Activated CD8-positive, alpha-beta memory T cell treated with anti-CD3 and anti-CD28 coated beads, Interleukin-2, amount 50 U/mL, for 48 hours (primary cell): Measurements from ENCODE around the gene OR52L1.
"Not testable (repeated sequence)": the region's sequence is repeated elsewhere in the genome, so short reads cannot be mapped to it uniquely, and the experiment has no call there.

ENCODE experiments used
- DNase-seq: peaks from one replicate; pipeline ENCODE4 v3.0.0-alpha.2; 2020

Gene OR52L1

GRCh38 chr11:5986885-5987284 lies at the start of gene OR52L1:
Gene OR52L1 (minus strand): TSS chr11:5986985. CDS start chr11:5986930, 55 bp downstream.
- DNase-seq, result no peak

- DNase-seq, result no peak
These were observed 44.1 kb upstream of the OR52L1 start, which contains the start of gene OR56A1 for GRCh38 chr11:6030708-6031405. Gene OR56A1 (minus strand): TSS chr11:6030758. CDS start chr11:6027692, 3,066 bp downstream.

DNA sequence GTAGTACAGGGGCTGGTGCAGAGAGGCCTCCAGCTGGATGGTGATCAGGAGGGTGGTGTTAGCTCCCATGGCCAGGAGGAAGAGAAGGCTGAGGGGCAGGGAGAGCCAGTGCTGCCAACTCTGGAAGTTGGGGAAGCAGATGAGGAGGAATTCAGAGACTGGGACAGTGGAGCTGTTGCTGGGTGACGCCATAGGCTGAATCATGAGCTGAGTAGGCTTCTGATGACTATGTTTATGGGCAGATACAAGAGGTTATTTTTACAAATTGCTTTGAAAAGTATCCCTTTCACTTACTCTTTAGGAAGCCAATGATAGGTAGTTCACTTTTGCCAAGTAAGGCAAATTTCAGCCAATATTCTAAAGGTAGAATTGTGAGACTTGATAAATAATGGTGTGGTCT lies 40.7 kb upstream of the OR52L1 start:
- DNase-seq, result no peak

DNA sequence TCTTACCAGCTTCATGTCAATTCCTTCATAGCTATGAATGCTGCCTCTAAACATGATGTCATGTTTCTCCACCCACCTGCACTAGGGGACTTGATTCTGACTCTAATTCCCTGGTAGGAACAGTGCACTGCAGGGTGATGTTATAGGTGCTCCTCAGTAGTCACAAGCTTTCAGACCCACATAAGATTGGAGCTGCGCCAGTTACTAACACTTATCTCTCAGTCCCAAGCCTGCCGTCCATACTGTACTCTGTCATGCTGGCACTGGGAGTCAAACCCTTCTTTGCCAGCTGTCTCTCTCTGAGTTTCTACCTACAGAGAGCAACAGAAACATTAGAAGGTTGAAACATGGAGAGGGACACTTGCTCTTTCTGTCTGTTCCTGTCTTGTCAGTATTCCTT lies 38.3 kb upstream of the OR52L1 start:
- DNase-seq, result no peak

DNA sequence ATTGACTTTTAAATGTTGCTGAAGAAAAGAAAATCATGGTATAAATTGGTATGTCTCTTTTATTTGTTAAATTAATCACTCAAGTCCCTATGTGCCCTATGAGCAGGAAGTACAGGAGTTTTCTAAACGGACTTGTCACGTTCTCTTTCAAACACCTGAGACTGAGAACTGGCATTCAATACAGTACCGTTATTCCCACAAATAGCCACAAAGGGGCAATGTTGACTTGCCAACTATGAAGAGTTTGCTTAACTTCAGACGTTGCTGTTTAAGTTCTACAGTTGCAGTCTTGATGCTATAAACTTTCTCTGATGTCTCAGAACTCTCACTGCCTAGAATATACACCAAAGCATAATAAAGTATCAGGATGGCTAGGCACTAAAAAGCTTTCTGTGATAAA lies 36.2 kb upstream of the OR52L1 start:
- no peak for DNase-seq

DNA sequence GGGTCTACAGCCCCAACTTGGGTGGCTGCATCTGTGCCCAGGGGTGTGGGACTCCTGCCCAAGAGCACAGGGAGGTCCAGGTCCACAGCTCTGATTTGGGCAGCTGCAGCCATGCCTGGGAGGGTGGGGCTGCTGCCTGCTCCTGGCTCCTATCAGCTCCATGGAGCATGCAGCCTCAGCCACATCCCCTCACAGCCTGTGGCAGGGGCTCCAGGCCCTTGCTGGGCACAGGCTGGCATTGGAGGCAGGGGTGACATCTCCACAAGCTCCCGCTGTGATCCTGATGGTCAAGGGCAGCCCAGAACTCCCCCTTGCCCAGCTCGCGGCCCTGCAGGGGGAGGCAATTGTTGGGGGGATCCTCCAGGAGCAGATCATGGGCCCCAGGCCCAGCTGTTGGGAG lies 26.3 kb upstream of the OR52L1 start:
- no peak for DNase-seq

DNA sequence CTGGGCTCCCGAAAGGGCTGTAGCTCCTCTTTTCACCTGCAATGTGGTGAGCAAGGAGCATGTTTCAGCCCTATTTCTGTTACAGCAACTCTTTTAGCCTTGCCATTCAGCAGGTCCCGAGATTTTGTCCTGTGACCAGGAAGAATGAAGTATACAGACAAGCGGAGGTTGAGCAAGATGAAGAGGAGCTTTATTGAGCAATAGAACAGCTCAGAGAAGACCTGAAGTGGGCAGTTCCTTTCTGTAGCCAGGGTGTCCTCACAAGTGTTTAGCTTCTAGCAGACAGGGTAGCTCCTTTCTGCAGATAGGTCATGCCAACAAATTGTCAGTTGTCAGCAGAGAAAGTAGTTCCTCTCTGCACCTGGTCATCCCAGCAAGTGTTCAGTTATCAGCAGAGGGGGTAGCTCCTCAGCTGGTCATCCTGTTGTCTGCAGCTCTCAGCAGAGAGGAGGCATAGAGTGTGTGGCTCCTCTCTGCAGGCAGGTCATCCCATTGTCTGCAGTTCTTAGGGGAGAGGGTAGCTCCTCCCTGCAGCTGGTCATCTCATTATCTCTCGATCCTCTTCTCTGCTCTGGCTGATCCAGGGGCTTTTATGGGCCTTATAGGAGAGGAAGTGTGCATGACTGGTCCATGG lies 25.4 kb upstream of the OR52L1 start:
- no peak for DNase-seq

- DNase-seq, result no peak
These were observed 20.1 kb upstream of the OR52L1 start, which contains the start of gene OR56A4 for GRCh38 chr11:6006846-6007245. Gene OR56A4 (minus strand): TSS chr11:6006946. CDS start chr11:6002992, 3,954 bp downstream.

DNA sequence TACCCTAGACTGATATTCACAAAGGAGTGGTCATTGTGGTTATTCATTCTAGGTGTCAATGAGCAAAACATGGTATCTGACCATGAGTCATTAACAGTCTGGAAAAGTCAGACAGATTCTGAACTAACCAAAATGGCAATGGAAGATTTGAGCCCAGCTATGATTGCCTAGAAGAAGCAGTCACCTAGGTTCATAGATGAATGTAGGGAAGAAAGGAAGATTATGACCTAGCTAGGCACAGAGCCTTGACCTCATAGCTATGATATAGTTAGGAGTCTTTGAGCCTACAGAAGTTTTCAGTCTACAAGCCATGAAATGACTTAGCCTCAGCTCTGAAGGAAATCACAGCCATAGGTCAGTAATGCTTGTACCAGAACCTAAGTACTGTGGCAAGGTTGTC lies 19.6 kb upstream of the OR52L1 start:
- no peak for DNase-seq

GRCh38 chr11:6002202-6002699 lies 15.5 kb upstream of the OR52L1 start:
- no peak for DNase-seq

- DNase-seq, result no peak
These were observed 8.0 kb upstream of the OR52L1 start for GRCh38 chr11:5994791-5995190.

DNA sequence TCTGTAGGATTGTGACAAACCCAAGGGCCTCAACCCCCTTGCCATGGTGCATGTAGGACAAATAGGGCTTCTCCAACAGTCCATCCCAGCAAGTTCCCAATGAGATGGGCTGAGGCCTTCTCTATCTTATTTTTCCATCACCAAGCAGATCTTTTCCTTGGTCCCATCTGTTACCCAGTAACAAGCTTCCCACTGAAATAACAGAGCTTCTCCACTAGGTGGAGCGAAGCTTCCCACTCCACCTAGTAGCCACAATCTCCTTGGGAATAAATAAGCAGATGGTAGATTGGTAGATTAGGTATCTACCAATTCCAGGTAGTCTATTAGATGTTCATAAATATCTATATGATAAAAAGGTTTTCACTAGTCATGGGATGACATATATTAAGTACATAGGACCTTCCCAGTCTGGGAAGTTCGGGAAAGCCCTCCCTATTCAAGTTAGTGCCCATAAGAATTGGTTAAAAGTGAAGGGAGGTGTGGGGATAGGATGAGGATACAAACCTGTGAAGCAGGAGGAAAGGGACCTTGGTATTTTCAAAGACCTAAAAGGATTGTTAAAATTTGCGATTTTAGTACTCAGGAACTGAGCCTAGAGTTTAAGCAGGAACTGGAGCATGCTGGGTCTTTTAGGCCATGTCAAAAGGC lies 5.9 kb upstream of the OR52L1 start:
- no peak for DNase-seq

- DNase-seq, result no peak
These were observed 5.4 kb upstream of the OR52L1 start for GRCh38 chr11:5992150-5992549.

GRCh38 chr11:5989203-5989602 lies 2.4 kb upstream of the OR52L1 start:
- no peak for DNase-seq

GRCh38 chr11:5983443-5983842 lies 3.3 kb downstream of the OR52L1 start:
- no peak for DNase-seq

DNA sequence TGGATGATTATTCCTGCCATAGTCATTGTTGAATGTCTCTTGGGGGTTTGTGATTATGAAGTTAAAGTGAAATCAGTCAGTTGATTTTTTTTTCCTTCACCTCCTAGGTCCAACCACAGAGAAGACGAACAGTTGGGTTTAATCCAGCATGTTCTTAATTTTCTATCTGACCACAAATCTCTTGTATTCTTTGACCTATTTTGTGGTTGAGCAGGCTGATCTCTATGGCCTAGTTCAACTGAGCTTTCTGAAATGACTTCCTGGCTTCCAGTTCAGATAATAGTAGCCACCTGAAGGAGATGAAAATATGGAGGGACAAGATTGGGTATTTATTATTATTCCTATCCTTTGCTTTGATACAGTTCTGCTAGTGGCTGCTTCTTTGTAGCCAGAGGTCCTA lies 13.3 kb downstream of the OR52L1 start:
- no peak for DNase-seq

DNA sequence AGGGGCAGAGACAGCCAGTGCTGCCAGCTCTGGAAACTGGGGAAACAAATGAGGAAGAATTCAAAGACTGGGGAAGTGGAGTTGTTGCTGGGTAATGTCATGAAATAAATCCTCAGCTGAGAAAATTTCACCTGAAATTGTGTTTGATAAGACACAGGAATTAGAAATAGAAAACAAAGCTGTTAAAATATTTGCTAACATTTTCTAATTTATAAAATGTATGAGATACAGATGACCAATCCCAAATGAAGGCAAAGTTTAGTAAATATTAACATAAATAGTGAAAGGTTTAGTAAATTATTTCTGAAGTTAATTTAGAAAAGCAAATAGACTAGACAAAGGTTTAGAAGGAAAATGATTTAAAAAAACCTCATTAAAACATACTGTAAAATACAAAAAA lies 18.4 kb downstream of the OR52L1 start, which contains the start of gene OR56A5:
Gene OR56A5, minus strand, starts transcription at position 101 of the 400 bp plus-strand sequence. Its CDS starts 0 bp downstream, at position 101.
- DNase-seq, result no peak

DNA sequence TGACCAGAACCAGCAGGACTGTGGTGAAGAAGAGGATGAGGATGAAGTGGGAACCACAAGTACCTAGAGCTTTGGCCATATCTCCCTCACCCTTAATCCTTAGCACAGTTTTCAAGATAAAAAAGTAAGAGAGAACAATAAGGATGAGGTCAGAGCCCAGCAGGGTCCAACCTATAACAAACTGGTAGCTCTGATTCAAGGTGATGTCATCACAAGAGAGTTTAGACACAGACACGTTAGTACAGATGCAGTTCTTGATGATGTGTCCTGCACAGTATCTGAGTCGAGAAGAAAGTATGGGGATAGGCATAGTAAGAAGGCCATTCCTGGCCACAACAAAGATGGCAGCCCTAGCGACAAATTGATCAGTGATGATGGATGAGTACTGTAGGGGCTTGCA lies 19.1 kb downstream of the OR52L1 start:
- no peak for DNase-seq

DNA sequence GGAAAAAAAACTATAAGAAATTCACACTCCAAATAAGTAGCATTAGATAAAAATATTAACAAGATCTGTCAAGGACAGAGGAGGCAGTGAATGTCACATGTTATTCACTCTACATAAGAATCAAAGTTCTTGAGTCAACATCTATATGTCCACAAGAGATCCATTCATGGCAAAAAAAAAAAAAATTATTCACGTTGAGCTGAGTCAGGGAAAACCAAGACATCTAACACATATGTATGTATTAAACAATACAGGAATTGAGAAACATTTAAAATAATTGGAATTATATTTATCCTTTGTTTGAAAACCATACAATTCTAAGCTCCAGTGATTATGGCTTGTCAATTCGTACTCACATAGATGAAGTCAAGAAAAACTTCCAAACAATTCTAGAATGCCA lies 19.8 kb downstream of the OR52L1 start:
- DNase-seq, result no peak

DNA sequence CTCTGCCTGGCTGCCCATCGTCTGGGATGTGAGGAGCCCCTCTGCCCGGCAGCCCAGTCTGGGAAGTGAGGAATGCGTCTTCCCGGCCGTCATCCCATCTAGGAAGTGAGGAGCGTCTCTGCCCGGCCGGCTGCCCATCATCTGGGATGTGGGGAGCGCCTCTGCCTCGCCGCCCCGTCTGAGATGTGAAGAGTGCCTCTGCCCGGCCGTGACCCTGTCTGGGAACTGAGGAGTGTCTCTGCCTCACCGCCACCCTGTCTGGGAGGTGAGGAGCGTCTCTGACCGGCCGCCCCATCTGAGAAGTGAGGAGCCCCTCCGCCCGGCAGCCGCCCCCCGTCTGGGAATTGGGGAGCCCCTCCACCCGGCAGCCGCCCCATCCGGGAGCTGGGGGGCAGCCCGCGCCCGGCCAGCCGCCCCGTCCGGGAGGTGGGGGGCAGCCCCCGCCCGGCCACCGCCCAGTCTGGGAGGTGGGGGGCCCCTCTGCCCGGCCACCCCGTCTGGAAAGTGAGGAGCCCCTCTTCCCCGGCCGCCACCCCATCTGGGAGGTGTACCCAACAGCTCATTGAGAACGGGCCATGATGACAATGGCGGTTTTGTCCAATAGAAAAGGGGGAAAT lies 26.0 kb downstream of the OR52L1 start:
- not testable (repeated sequence) for DNase-seq

- DNase-seq, result no peak
These were observed 31.2 kb downstream of the OR52L1 start for GRCh38 chr11:5955586-5955985.

DNA sequence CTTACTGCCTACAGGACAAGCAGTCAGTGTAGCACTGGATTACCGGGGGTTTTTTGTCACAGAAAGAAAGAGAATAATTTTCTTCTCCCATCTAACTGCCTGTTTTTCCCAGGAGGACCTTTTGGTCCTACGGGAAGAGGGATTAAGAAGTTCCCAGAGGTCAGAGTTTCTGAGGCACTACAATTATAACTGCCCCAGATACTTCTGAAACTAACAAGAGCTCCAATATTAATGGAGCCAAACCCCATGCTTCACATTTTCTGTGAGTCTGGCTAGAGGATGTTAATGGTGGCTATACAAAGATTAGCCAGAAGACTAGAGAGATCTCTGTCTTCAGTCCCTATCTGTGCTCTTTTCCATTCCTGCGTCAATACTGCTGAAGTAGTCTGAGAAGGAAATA lies 44.8 kb downstream of the OR52L1 start, which contains the start of gene OR56A3:
Gene OR56A3, plus strand, starts transcription at position 301 of the 400 bp plus-strand sequence. CDS start 5,096 bp downstream, outside the sequence.
- no peak for DNase-seq

DNA sequence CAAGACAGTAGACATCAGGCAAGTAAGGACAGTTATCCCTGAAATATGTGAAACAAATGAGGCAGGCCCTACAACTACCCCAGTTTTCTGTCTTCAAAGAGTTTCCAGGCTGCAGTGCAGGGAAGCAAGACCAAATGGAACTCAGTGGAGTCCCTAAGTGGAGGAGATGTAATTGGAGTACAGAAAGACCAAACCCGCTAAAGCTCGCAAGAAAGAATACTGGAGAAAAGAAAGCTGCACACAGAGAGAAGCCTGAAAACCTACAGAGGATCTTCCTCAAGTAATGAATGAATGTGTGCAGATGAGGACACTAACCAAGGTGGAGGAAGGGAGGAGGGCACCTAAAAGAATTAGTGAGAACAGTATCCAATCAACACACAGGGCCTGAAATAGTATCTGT lies 46.0 kb downstream of the OR52L1 start:
- DNase-seq, result no peak
